ENCODE measurements around the gene FHOD3. TPM values are rescaled to one million over a fixed set of nuclear protein-coding genes. Genes with fewer than 3 reads are reported as not detected.

Gene FHOD3
- total and polyA plus RNA-seq, 2 of the 4 experiments (the other 2 are of a cell fraction) = 14.6 to 16.0 TPM

DNA sequence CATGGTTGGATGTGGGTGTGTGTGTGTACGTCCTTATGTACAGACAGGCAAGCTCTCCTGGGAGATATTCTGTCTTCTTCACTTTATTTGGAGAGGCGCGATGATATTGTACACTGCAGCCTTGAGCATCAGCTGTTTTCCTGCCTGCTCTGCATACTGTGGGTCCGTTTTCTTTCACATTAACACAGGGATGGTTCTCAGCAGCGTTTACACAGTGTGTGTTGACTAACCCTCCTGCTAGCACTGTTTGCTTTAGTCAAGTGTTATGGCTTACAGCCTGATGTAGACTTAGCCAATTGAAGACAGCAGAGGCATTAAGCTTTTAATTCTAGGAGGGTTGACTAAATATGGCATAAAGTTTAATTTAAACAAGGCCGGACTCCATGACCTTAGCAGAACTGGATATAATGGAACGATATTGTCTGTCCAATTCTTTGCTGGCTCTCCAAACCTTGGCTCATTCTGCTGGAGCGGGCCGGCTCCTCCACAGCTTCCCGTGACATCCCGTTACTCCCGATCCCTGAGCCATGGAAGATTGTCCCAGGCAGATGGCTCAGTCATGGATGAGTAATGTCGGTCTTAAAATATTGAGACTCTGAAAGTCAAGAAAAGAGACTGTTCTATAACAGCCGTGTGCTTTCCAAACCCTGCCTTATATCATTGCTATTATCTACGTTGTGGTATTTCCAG lies 396.6 kb downstream of the FHOD3 start:
- H3K27me3 ChIP-seq (ENCODE audit: control insufficient read depth, insufficient read depth, low read length) = no peaks in the 10 kb centered on the region
- H3K27ac ChIP-seq (ENCODE audit: insufficient read depth, low read length) = peak overlapping the region; percentile 55; the same call in 1 of the 2 replicates

More for the DNA sequence above, 396.6 kb downstream of the FHOD3 start:
- no peak overlapping the region for H4K5ac ChIP-seq (ENCODE audit: low read depth, low read length)
- H3K56ac ChIP-seq (ENCODE audit: extremely low read depth, insufficient read depth, low read length) = no peak overlapping the region
- H4K20me1 ChIP-seq (ENCODE audit: insufficient read depth, low read length) = no peaks in the 10 kb centered on the region
- peak overlapping the region; percentile 2; the same call in 1 of the 2 replicates for H4K91ac ChIP-seq (ENCODE audit: insufficient read depth, low read depth, low read length)
- peak overlapping the region; percentile 55; the same call in 1 of the 2 replicates for H2BK20ac ChIP-seq (ENCODE audit: low read depth, low read length)
- TF ChIP-seq MAZ (IDR thresholded peaks at IDR 0.05; ENCODE audit: borderline replicate concordance, low read depth, low read length) = no peak
- TF ChIP-seq BHLHE40 (IDR thresholded peaks at IDR 0.05; ENCODE audit: low read depth, low read length) = no peak
- TF ChIP-seq NFE2L2 (IDR thresholded peaks at IDR 0.05; ENCODE audit: low read depth, low read length) = no peak
- no peak for TF ChIP-seq CEBPB (IDR thresholded peaks at IDR 0.05; ENCODE audit: low read depth, low read length)
- TF ChIP-seq, protein P1, sequence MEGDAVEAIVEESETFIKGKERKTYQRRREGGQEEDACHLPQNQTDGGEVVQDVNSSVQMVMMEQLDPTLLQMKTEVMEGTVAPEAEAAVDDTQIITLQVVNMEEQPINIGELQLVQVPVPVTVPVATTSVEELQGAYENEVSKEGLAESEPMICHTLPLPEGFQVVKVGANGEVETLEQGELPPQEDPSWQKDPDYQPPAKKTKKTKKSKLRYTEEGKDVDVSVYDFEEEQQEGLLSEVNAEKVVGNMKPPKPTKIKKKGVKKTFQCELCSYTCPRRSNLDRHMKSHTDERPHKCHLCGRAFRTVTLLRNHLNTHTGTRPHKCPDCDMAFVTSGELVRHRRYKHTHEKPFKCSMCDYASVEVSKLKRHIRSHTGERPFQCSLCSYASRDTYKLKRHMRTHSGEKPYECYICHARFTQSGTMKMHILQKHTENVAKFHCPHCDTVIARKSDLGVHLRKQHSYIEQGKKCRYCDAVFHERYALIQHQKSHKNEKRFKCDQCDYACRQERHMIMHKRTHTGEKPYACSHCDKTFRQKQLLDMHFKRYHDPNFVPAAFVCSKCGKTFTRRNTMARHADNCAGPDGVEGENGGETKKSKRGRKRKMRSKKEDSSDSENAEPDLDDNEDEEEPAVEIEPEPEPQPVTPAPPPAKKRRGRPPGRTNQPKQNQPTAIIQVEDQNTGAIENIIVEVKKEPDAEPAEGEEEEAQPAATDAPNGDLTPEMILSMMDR (conservative IDR thresholded peaks at IDR 0.05; ENCODE audit: low read depth, low read length) = no peak
- TF ChIP-seq MAFK (IDR thresholded peaks at IDR 0.05; ENCODE audit: low read depth, low read length) = no peak
- TF ChIP-seq MXI1 (IDR thresholded peaks at IDR 0.05; ENCODE audit: borderline replicate concordance, low read depth, low read length) = no peak
- H2BK15ac ChIP-seq (ENCODE audit: low read depth, low read length) = 0 out of 3 replicates have a peak overlapping the region, but pooled peaks have one; percentile 26
- H3K18ac ChIP-seq (ENCODE audit: low read depth, low read length) = peak overlapping the region; percentile 14; the same call in 1 of the 2 replicates
- no peak overlapping the region; the same call in 1 of the 2 replicates for H3K23ac ChIP-seq (ENCODE audit: low read depth, low read length)
- ChIA-PET POLR2A (ENCODE audit: unreplicated experiment) (no interaction called here), CTCF (no interaction called here)
- peak overlapping the region; percentile 5; the same call in 1 of the 2 replicates for H2AK5ac ChIP-seq (ENCODE audit: low read depth, low read length)
- no peak overlapping the region for H2AK9ac ChIP-seq (replicated peaks; ENCODE audit: low read depth, low read length, poor library complexity)
- peaks cover 6 to 31% of the 10 kb centered on the region in 2 experiments; a peak in 3 of 4 replicates for H3K79me1 ChIP-seq (ENCODE audit: low read depth in 1 of 2, low read length in 2 of 2)
- H2AFZ ChIP-seq (replicated peaks; ENCODE audit: low read length, poor library complexity) = no peak overlapping the region
- dilution Hi-C loops (cut with HindIII; ENCODE audit: low sequenced_read_pairs, unreplicated experiment) = no loop called here
- H2BK5ac ChIP-seq (ENCODE audit: low read depth, low read length, poor library complexity, severe bottlenecking) = peak overlapping the region; percentile 98
- in situ Hi-C loops (cut with MboI; ENCODE audit: low sequenced_read_pairs) = no loop called here
- H3K9me3 ChIP-seq (ENCODE audit: control insufficient read depth, insufficient read depth, low read length) = no peaks in the 10 kb centered on the region
- peak overlapping the region; percentile 28; the same call in 1 of the 2 replicates for H3K4me3 ChIP-seq (ENCODE audit: insufficient read depth, low read depth, low read length)
- peak overlapping the region; percentile 45; the same call in 1 of the 2 replicates for H3K9ac ChIP-seq (ENCODE audit: low read depth, low read length)
- peaks cover 30% of the 10 kb centered on the region for H3K4me1 ChIP-seq (ENCODE audit: control insufficient read depth, insufficient read depth, low read length)
- no peaks in the 10 kb centered on the region for H3K36me3 ChIP-seq (ENCODE audit: control insufficient read depth, insufficient read depth, low read length)
- peaks cover 14% of the 10 kb centered on the region for H3K9me1 ChIP-seq (ENCODE audit: insufficient read depth, low read length)
- H3K14ac ChIP-seq (replicated peaks; ENCODE audit: low read depth, low read length) = 0 out of 2 replicates have a peak overlapping the region, but pooled peaks have one; percentile 29
- BruUV-seq (replicated peaks) = no TSS peak
- H3K4ac ChIP-seq (ENCODE audit: low read depth, low read length) = peak overlapping the region; percentile 28; the same call in 1 of the 2 replicates
- H2BK120ac ChIP-seq (ENCODE audit: low read depth, low read length) = peak overlapping the region; percentile 50
- peak; percentile 73 for ATAC-seq (ENCODE audit: low read depth)
- H4K8ac ChIP-seq (ENCODE audit: low read depth in 2 of 2, low read length in 2 of 2) = peak overlapping the region in 1 of 2 experiments; percentile 26; a peak in 1 of 4 replicates
- DNase-seq = peak; percentile 78
- intact Hi-C loops (cut with micrococcal nuclease) = no loop called here
- WGBS, 2 experiments (ENCODE audit: extremely low coverage in 2 of 2, insufficient read length in 1 of 2) = no CpG with 5 or more reads among the region's 15 CpGs
- H3K4me2 ChIP-seq (ENCODE audit: low read depth, low read length) = peak overlapping the region; percentile 72

Data from IMR-90 (cell line).